ENCODE results near the gene TMEM185B.
"Not testable (repeated sequence)": the region's sequence is repeated elsewhere in the genome, so short reads cannot be mapped to it uniquely, and the experiment has no call there.

TMEM185B gene

DNA sequence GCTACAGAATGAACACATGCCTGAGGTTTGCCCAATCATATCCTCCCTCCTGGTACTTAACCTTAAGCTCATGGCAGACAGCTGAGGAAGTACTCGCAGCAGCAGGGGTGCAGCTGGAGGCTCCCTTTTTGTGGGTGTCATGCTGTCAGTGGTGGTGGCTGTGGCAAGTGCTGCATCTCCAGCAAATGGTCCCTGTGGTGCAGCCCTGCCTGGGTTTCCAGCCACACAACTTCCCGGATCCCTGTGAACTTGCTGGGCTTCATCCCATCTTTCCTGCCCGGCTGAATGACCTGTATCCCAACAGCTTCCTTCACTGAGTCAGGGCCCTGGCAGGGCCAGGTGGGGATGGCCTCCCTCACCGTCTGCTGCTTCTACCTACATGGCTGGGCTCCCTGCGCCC lies 5.0 kb downstream of the TMEM185B start:
- no peak overlapping the region for H3K4me3 ChIP-seq (ENCODE audit: low read length)
- peaks cover 5% of the 10 kb centered on the region for H3K36me3 ChIP-seq (ENCODE audit: insufficient read depth, low read length)
- no peaks in the 10 kb centered on the region for H3K9me3 ChIP-seq (replicated peaks; ENCODE audit: low read length)
- no peak overlapping the region for H3K9ac ChIP-seq (ENCODE audit: low read depth, low read length)
- H3K4me2 ChIP-seq (ENCODE audit: low read length), result no peak overlapping the region
- H3K27me3 ChIP-seq (ENCODE audit: control insufficient read depth, insufficient read depth, low read length), result no peaks in the 10 kb centered on the region
- peaks cover 22% of the 10 kb centered on the region for H3K4me1 ChIP-seq (ENCODE audit: control insufficient read depth, insufficient read depth, low read length)

DNA sequence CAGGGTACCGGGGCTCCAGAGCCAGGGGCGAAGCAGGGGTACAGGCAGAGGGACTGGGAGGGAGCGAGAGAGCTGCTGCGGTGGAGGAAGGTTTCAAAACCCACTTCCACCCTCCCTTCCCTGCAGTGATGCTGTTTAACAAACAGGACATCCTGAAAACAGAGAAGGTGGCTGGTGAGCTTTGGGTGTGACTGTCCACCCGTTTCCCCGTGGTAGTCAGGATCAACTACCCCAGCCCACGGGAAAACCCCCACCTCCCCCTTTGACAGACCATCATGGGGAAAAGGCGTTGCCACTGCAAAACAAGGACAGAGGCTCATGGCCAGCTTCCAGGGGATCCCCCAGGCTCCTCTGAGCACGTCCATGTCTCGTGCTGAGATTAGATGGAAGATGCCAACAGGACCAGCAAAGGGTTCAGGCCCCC lies 12.9 kb downstream of the TMEM185B start:
- no peak overlapping the region for H3K9ac ChIP-seq (ENCODE audit: low read depth, low read length)
- no peaks in the 10 kb centered on the region for H3K9me3 ChIP-seq (replicated peaks; ENCODE audit: low read length)
- H3K4me3 ChIP-seq (ENCODE audit: low read length), result no peak overlapping the region
- no peak overlapping the region for H3K4me2 ChIP-seq (ENCODE audit: low read length)
- no peaks in the 10 kb centered on the region for H3K4me1 ChIP-seq (ENCODE audit: control insufficient read depth, insufficient read depth, low read length)
- no peaks in the 10 kb centered on the region for H3K36me3 ChIP-seq (ENCODE audit: insufficient read depth, low read length)
- H3K27me3 ChIP-seq (ENCODE audit: control insufficient read depth, insufficient read depth, low read length), result no peaks in the 10 kb centered on the region

- H3K4me3 ChIP-seq (ENCODE audit: low read length), result no peak overlapping the region
- no peaks in the 10 kb centered on the region for H3K9me3 ChIP-seq (replicated peaks; ENCODE audit: low read length)
- no peaks in the 10 kb centered on the region for H3K27me3 ChIP-seq (ENCODE audit: control insufficient read depth, insufficient read depth, low read length)
- no peaks in the 10 kb centered on the region for H3K36me3 ChIP-seq (ENCODE audit: insufficient read depth, low read length)
- no peak overlapping the region for H3K9ac ChIP-seq (ENCODE audit: low read depth, low read length)
- no peaks in the 10 kb centered on the region for H3K4me1 ChIP-seq (ENCODE audit: control insufficient read depth, insufficient read depth, low read length)
- no peak overlapping the region for H3K4me2 ChIP-seq (ENCODE audit: low read length)
Measured at GRCh38 chr2:120209427-120210269, 13.6 kb downstream of the TMEM185B start.

- no peaks in the 10 kb centered on the region for H3K4me1 ChIP-seq (ENCODE audit: control insufficient read depth, insufficient read depth, low read length)
- no peaks in the 10 kb centered on the region for H3K27me3 ChIP-seq (ENCODE audit: control insufficient read depth, insufficient read depth, low read length)
- H3K4me3 ChIP-seq (ENCODE audit: low read length), result no peak overlapping the region
- H3K9ac ChIP-seq (ENCODE audit: low read depth, low read length), result no peak overlapping the region
- H3K9me3 ChIP-seq (replicated peaks; ENCODE audit: low read length), result no peaks in the 10 kb centered on the region
- no peak overlapping the region for H3K4me2 ChIP-seq (ENCODE audit: low read length)
- H3K36me3 ChIP-seq (ENCODE audit: insufficient read depth, low read length), result no peaks in the 10 kb centered on the region
Measured at GRCh38 chr2:120208381-120209353, 14.5 kb downstream of the TMEM185B start.

GRCh38 chr2:120206022-120206581 lies 17.1 kb downstream of the TMEM185B start:
- Histone ChIP-seq H3K27me3 (ENCODE audit: control insufficient read depth, insufficient read depth, low read length) (no peaks in the 10 kb centered on the region), H3K4me2 (ENCODE audit: low read length) (no peak overlapping the region), H3K36me3 (ENCODE audit: insufficient read depth, low read length) (no peaks in the 10 kb centered on the region), H3K9ac (ENCODE audit: low read depth, low read length) (no peak overlapping the region), H3K4me3 (ENCODE audit: low read length) (no peak overlapping the region), H3K4me1 (ENCODE audit: control insufficient read depth, insufficient read depth, low read length) (no peaks in the 10 kb centered on the region), H3K9me3 (replicated peaks; ENCODE audit: low read length) (no peaks in the 10 kb centered on the region)

DNA sequence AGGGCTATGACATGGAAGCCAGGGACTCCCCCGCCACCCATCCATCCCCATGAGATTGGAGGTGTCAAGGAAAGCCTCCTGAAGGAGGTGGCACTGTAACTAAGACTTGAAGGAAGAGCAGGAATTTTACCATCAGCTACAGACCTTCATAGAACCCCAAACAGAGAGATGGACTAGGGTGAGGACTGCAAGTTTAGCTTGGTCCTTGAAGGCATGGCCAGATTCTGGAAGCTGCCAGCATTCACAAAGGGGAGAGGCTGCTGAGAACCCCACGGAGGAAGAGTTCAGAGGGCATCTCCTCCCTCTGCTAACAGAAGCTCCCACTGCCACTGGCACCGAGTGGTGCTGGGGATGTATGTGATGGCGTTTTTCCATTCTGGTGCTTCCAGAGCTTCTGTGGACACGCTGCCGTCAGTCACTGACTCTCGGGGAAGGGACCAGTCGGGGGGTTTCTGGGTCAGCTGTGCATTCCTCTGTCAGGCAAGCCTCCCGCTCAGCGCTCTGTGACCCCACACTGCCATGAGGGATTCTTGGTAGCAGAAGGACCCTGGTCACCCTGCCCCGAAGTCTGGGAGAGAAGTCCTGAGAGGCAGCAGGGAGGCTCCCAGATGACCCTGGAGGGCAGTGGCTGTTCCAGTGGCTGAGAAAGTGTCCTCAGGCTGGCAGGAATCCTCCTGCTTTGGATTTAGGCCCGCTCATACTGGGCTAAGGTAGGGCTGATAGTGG lies 18.1 kb downstream of the TMEM185B start:
- H3K4me1 ChIP-seq (ENCODE audit: control insufficient read depth, insufficient read depth, low read length), result no peaks in the 10 kb centered on the region
- H3K4me2 ChIP-seq (ENCODE audit: low read length), result no peak overlapping the region
- H3K27me3 ChIP-seq (ENCODE audit: control insufficient read depth, insufficient read depth, low read length), result no peaks in the 10 kb centered on the region
- no peak overlapping the region for H3K4me3 ChIP-seq (ENCODE audit: low read length)
- H3K9ac ChIP-seq (ENCODE audit: low read depth, low read length), result no peak overlapping the region
- no peaks in the 10 kb centered on the region for H3K36me3 ChIP-seq (ENCODE audit: insufficient read depth, low read length)
- no peaks in the 10 kb centered on the region for H3K9me3 ChIP-seq (replicated peaks; ENCODE audit: low read length)

DNA sequence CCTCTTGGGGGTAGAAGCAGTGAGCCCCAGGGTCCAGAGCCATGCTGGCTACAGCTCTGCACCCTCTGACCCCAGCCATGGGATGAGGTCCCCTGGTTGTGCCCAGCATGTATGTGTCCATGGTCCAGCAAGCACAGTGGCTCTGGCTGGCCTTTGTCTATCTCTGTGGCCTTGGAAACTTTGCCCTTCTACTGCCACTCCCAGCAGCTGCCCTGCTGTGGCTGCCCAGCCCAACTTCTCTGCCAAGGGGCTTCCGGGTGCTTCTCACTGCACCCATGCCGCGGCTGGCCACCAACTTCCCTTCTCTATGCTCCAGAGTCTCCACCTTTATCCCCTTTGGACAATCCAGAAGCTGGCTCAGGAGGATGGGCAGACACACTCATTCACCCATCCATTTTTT lies 18.8 kb downstream of the TMEM185B start:
- no peak overlapping the region for H3K9ac ChIP-seq (ENCODE audit: low read depth, low read length)
- H3K4me1 ChIP-seq (ENCODE audit: control insufficient read depth, insufficient read depth, low read length), result no peaks in the 10 kb centered on the region
- no peaks in the 10 kb centered on the region for H3K36me3 ChIP-seq (ENCODE audit: insufficient read depth, low read length)
- H3K4me2 ChIP-seq (ENCODE audit: low read length), result no peak overlapping the region
- H3K9me3 ChIP-seq (replicated peaks; ENCODE audit: low read length), result no peaks in the 10 kb centered on the region
- no peak overlapping the region for H3K4me3 ChIP-seq (ENCODE audit: low read length)
- no peaks in the 10 kb centered on the region for H3K27me3 ChIP-seq (ENCODE audit: control insufficient read depth, insufficient read depth, low read length)

- no peak overlapping the region for H3K4me3 ChIP-seq (ENCODE audit: low read length)
- H3K4me1 ChIP-seq (ENCODE audit: control insufficient read depth, insufficient read depth, low read length), result no peaks in the 10 kb centered on the region
- no peak overlapping the region for H3K4me2 ChIP-seq (ENCODE audit: low read length)
- no peaks in the 10 kb centered on the region for H3K9me3 ChIP-seq (replicated peaks; ENCODE audit: low read length)
- no peak overlapping the region for H3K9ac ChIP-seq (ENCODE audit: low read depth, low read length)
- H3K27me3 ChIP-seq (ENCODE audit: control insufficient read depth, insufficient read depth, low read length), result no peaks in the 10 kb centered on the region
- H3K36me3 ChIP-seq (ENCODE audit: insufficient read depth, low read length), result no peaks in the 10 kb centered on the region
Measured at GRCh38 chr2:120204022-120204405, 19.2 kb downstream of the TMEM185B start.

DNA sequence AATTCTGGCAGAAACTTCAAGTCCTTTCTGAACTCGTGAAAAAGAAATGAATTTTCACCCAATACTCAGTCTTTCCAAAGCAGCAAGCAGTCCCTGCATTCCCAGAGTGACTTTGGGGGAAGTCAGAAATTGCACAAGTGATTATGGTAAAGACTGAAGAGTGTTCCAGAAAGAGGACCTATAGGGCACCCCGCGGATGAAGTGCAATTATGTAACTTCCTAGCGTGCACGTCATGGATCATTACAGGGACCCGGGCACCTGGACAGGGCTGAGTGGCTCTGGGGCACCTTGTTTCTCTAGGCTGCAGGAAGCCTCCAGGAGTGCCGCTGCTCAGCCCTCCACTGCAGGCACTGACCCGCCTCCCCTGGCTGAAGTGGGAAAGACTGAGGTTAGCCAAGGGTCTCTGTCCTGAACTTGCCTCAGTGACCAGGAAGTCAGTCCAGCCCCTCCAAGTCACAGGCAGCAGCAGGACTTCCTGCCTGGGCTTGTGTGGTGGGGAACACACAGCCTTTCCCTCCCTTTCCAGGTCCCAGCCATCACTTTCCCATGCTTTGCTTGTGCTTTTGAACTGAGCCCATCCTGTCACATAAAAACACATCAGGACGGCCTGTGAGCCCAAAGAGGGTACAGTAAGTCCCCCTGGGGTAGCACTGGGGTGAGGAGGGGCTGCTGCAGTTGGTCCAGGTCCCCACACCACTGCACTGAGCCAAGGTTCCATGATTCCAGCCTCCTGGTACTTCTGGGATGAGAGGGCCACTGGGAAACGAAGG lies 19.8 kb downstream of the TMEM185B start:
- no peaks in the 10 kb centered on the region for H3K36me3 ChIP-seq (ENCODE audit: insufficient read depth, low read length)
- H3K4me2 ChIP-seq (ENCODE audit: low read length), result no peak overlapping the region

DNA sequence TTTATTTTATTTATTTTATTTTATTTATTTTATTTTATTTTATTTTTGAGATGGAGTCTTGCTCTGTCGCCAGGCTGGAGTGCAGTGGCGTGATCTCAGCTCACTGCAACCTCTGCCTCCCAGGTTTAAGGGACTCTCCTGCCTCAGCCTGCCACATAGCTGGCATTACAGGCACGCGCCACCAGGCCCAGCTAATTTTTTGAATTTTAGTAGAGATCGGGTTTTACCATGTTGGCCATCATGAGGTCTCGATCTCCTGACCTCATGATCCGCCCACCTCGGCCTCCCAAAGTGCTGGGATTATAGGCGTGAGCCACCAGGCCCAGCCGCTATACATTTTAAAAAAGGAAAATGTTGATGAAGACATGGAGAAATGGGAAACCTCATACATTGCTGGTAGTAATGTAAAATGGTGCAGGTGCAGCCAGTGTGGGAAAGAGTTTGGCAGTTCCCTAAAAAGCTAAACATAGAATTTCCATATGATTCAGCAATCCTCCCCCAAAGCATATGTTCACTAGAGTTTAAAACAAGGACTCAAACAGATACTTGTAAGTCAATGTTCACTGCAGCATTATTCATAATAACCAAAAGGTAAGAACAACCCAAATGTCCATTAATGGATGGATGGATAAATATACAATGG lies 23.3 kb downstream of the TMEM185B start:
- H3K27me3 ChIP-seq (ENCODE audit: control insufficient read depth, insufficient read depth, low read length); H3K36me3 ChIP-seq (ENCODE audit: insufficient read depth, low read length); H3K4me2 ChIP-seq (ENCODE audit: low read length); H3K4me3 ChIP-seq (ENCODE audit: low read length); H3K9me3 ChIP-seq (replicated peaks; ENCODE audit: low read length); H3K4me1 ChIP-seq (ENCODE audit: control insufficient read depth, insufficient read depth, low read length); H3K9ac ChIP-seq (ENCODE audit: low read depth, low read length): not testable (repeated sequence)

More for the DNA sequence above, 19.8 kb downstream of the TMEM185B start:
- no peak overlapping the region for H3K9ac ChIP-seq (ENCODE audit: low read depth, low read length)
- no peak overlapping the region for H3K4me3 ChIP-seq (ENCODE audit: low read length)
- H3K27me3 ChIP-seq (ENCODE audit: control insufficient read depth, insufficient read depth, low read length), result no peaks in the 10 kb centered on the region
- no peaks in the 10 kb centered on the region for H3K4me1 ChIP-seq (ENCODE audit: control insufficient read depth, insufficient read depth, low read length)
- no peaks in the 10 kb centered on the region for H3K9me3 ChIP-seq (replicated peaks; ENCODE audit: low read length)

All from skeletal muscle satellite cell (primary cell).